Measurements from ENCODE around the gene RAB1B. TPM values are rescaled to one million over a fixed set of nuclear protein-coding genes. Genes with fewer than 3 reads are reported as not detected.

The RAB1B gene
- total RNA-seq, 2 experiments from 2014 or later, result 160 to 170 TPM

GRCh38 chr11:66227700-66228099, 40.7 kb upstream of the RAB1B start:
- CTCF ChIA-PET, result no interaction called here
- POLR2A ChIA-PET, result interaction anchor here (0.6 kb wide), 1 partner anchor 27 kb away, joined by 3 read pairs; no protein-coding TSS in a partner anchor
- peaks cover 17% of the 10 kb centered on the region for H3K36me3 Mint-ChIP-seq (ENCODE audit: low read depth)

GRCh38 chr11:66228521-66228920, 39.9 kb upstream of the RAB1B start:
- CTCF ChIA-PET, result no interaction called here
- POLR2A ChIA-PET, result no interaction called here

More at GRCh38 chr11:66227700-66228099, 40.7 kb upstream of the RAB1B start:
- no peaks in the 10 kb centered on the region for H3K27me3 Mint-ChIP-seq (ENCODE audit: low read depth)
- no peak overlapping the region for H3K4me3 Mint-ChIP-seq
- H3K27ac Mint-ChIP-seq, result no peak overlapping the region
- no peak for ATAC-seq
- no peaks in the 10 kb centered on the region for H3K9me3 Mint-ChIP-seq (ENCODE audit: insufficient read depth)
- no peak for DNase-seq
- peaks cover 13% of the 10 kb centered on the region for H3K4me1 Mint-ChIP-seq (ENCODE audit: low read depth)

GRCh38 chr11:66230156-66230555, 38.3 kb upstream of the RAB1B start:
- no peak for ATAC-seq
- H3K4me1 Mint-ChIP-seq (ENCODE audit: low read depth), result peaks cover 8% of the 10 kb centered on the region
- H3K36me3 Mint-ChIP-seq (ENCODE audit: low read depth), result peaks cover 29% of the 10 kb centered on the region
- ChIA-PET POLR2A (no interaction called here), CTCF (no interaction called here)
- no peak overlapping the region for H3K4me3 Mint-ChIP-seq
- DNase-seq, result no peak
- no peaks in the 10 kb centered on the region for H3K9me3 Mint-ChIP-seq (ENCODE audit: insufficient read depth)
- no peaks in the 10 kb centered on the region for H3K27me3 Mint-ChIP-seq (ENCODE audit: low read depth)
- H3K27ac Mint-ChIP-seq, result no peak overlapping the region

More at GRCh38 chr11:66228521-66228920, 39.9 kb upstream of the RAB1B start:
- DNase-seq (no peak), ATAC-seq (no peak)
- H3K27me3 Mint-ChIP-seq (ENCODE audit: low read depth), result no peaks in the 10 kb centered on the region
- no peak overlapping the region for H3K4me3 Mint-ChIP-seq
- no peaks in the 10 kb centered on the region for H3K9me3 Mint-ChIP-seq (ENCODE audit: insufficient read depth)
- peak overlapping the region; percentile 2 for H3K27ac Mint-ChIP-seq
- peaks cover 8% of the 10 kb centered on the region for H3K4me1 Mint-ChIP-seq (ENCODE audit: low read depth)
- peaks cover 22% of the 10 kb centered on the region for H3K36me3 Mint-ChIP-seq (ENCODE audit: low read depth)

- CTCF ChIA-PET, result no interaction called here
Observed at GRCh38 chr11:66230978-66231377, 37.5 kb upstream of the RAB1B start.

GRCh38 chr11:66231561-66231960, 36.9 kb upstream of the RAB1B start:
- H3K27me3 Mint-ChIP-seq (ENCODE audit: low read depth), result no peaks in the 10 kb centered on the region
- POLR2A ChIA-PET, result interaction anchor here (0.8 kb wide), 1 partner anchor 47 kb away, joined by 3 read pairs; no protein-coding TSS in a partner anchor
- H3K4me1 Mint-ChIP-seq (ENCODE audit: low read depth), result peaks cover 1% of the 10 kb centered on the region
- no peak for ATAC-seq
- CTCF ChIA-PET, result no interaction called here
- peaks cover 34% of the 10 kb centered on the region for H3K36me3 Mint-ChIP-seq (ENCODE audit: low read depth)
- H3K4me3 Mint-ChIP-seq, result no peak overlapping the region
- no peak overlapping the region for H3K27ac Mint-ChIP-seq
- no peak for DNase-seq
- H3K9me3 Mint-ChIP-seq (ENCODE audit: insufficient read depth), result no peaks in the 10 kb centered on the region

More at GRCh38 chr11:66230978-66231377, 37.5 kb upstream of the RAB1B start:
- H3K4me1 Mint-ChIP-seq (ENCODE audit: low read depth), result peaks cover 7% of the 10 kb centered on the region
- no peaks in the 10 kb centered on the region for H3K27me3 Mint-ChIP-seq (ENCODE audit: low read depth)
- H3K36me3 Mint-ChIP-seq (ENCODE audit: low read depth), result peaks cover 34% of the 10 kb centered on the region
- no peak overlapping the region for H3K4me3 Mint-ChIP-seq
- DNase-seq, result no peak
- POLR2A ChIA-PET, result interaction anchor here (0.8 kb wide), 1 partner anchor 47 kb away, joined by 3 read pairs; no protein-coding TSS in a partner anchor
- no peak overlapping the region for H3K27ac Mint-ChIP-seq
- H3K9me3 Mint-ChIP-seq (ENCODE audit: insufficient read depth), result no peaks in the 10 kb centered on the region
- no peak for ATAC-seq

- Mint-ChIP-seq H3K9me3 (ENCODE audit: insufficient read depth) (no peaks in the 10 kb centered on the region), H3K27me3 (ENCODE audit: low read depth) (no peaks in the 10 kb centered on the region), H3K4me3 (no peak overlapping the region), H3K36me3 (ENCODE audit: low read depth) (peaks cover 34% of the 10 kb centered on the region), H3K27ac (no peak overlapping the region), H3K4me1 (ENCODE audit: low read depth) (no peaks in the 10 kb centered on the region)
- DNase-seq, result no peak
- POLR2A ChIA-PET, result no interaction called here
- no peak for ATAC-seq
- CTCF ChIA-PET, result no interaction called here
Observed at GRCh38 chr11:66232769-66233168, 35.7 kb upstream of the RAB1B start.

GRCh38 chr11:66233301-66233700, 35.1 kb upstream of the RAB1B start:
- DNase-seq, result no peak
- no peak for ATAC-seq
- H3K4me3 Mint-ChIP-seq, result no peak overlapping the region
- POLR2A ChIA-PET, result no interaction called here
- no peaks in the 10 kb centered on the region for H3K4me1 Mint-ChIP-seq (ENCODE audit: low read depth)
- no peaks in the 10 kb centered on the region for H3K27me3 Mint-ChIP-seq (ENCODE audit: low read depth)
- CTCF ChIA-PET, result no interaction called here
- no peaks in the 10 kb centered on the region for H3K9me3 Mint-ChIP-seq (ENCODE audit: insufficient read depth)
- H3K36me3 Mint-ChIP-seq (ENCODE audit: low read depth), result peaks cover 34% of the 10 kb centered on the region
- no peak overlapping the region for H3K27ac Mint-ChIP-seq

- Mint-ChIP-seq H3K4me1 (ENCODE audit: low read depth) (peaks cover 4% of the 10 kb centered on the region), H3K27ac (peak overlapping the region; percentile 1), H3K36me3 (ENCODE audit: low read depth) (peaks cover 40% of the 10 kb centered on the region), H3K4me3 (no peak overlapping the region), H3K27me3 (ENCODE audit: low read depth) (no peaks in the 10 kb centered on the region), H3K9me3 (ENCODE audit: insufficient read depth) (no peaks in the 10 kb centered on the region)
- ChIA-PET POLR2A (no interaction called here), CTCF (interaction anchor here (3.8 kb wide), 1 partner anchor 13 kb away, joined by 14 read pairs; no protein-coding TSS in a partner anchor)
- ATAC-seq, result no peak
- no peak for DNase-seq
Observed at GRCh38 chr11:66235141-66235540, 33.3 kb upstream of the RAB1B start.

GRCh38 chr11:66237867-66238266, 30.6 kb upstream of the RAB1B start:
- CTCF ChIA-PET, result interaction anchor here (1.3 to 3.8 kb wide), 2 partner anchors 16 to 148 kb away, joined by 5 to 14 read pairs; no protein-coding TSS in a partner anchor
- Mint-ChIP-seq H3K4me1 (ENCODE audit: low read depth) (peaks cover 6% of the 10 kb centered on the region), H3K27ac (peak overlapping the region; percentile 55), H3K4me3 (no peak overlapping the region), H3K36me3 (ENCODE audit: low read depth) (peaks cover 45% of the 10 kb centered on the region), H3K9me3 (ENCODE audit: insufficient read depth) (no peaks in the 10 kb centered on the region), H3K27me3 (ENCODE audit: low read depth) (no peaks in the 10 kb centered on the region)
- ATAC-seq (no peak), DNase-seq (no peak)
- POLR2A ChIA-PET, result no interaction called here

- Mint-ChIP-seq H3K4me1 (ENCODE audit: low read depth) (peaks cover 12% of the 10 kb centered on the region), H3K27ac (peak overlapping the region; percentile 43), H3K27me3 (ENCODE audit: low read depth) (no peaks in the 10 kb centered on the region), H3K36me3 (ENCODE audit: low read depth) (peaks cover 40% of the 10 kb centered on the region), H3K4me3 (no peak overlapping the region), H3K9me3 (ENCODE audit: insufficient read depth) (no peaks in the 10 kb centered on the region)
- no peak for DNase-seq
- POLR2A ChIA-PET, result no interaction called here
- CTCF ChIA-PET, result interaction anchor here (1.2 kb wide), 1 partner anchor 170 kb away, joined by 3 read pairs; no protein-coding TSS in a partner anchor
- no peak for ATAC-seq
Observed at GRCh38 chr11:66238786-66239413, 29.5 kb upstream of the RAB1B start.

GRCh38 chr11:66239511-66239910, 28.9 kb upstream of the RAB1B start:
- Mint-ChIP-seq H3K9me3 (ENCODE audit: insufficient read depth) (no peaks in the 10 kb centered on the region), H3K36me3 (ENCODE audit: low read depth) (peaks cover 40% of the 10 kb centered on the region), H3K27ac (peak overlapping the region; percentile 18), H3K4me1 (ENCODE audit: low read depth) (peaks cover 18% of the 10 kb centered on the region), H3K27me3 (ENCODE audit: low read depth) (no peaks in the 10 kb centered on the region), H3K4me3 (no peak overlapping the region)
- CTCF ChIA-PET, result interaction anchor here (1.2 kb wide), 1 partner anchor 171 kb away, joined by 3 read pairs; no protein-coding TSS in a partner anchor
- DNase-seq, result no peak
- ATAC-seq, result no peak
- POLR2A ChIA-PET, result no interaction called here

GRCh38 chr11:66239998-66240780, 28.2 kb upstream of the RAB1B start:
- H3K4me3 Mint-ChIP-seq, result no peak overlapping the region
- H3K9me3 Mint-ChIP-seq (ENCODE audit: insufficient read depth), result no peaks in the 10 kb centered on the region
- H3K27me3 Mint-ChIP-seq (ENCODE audit: low read depth), result no peaks in the 10 kb centered on the region
- ATAC-seq (no peak), DNase-seq (no peak)
- H3K4me1 Mint-ChIP-seq (ENCODE audit: low read depth), result peaks cover 18% of the 10 kb centered on the region
- peaks cover 40% of the 10 kb centered on the region for H3K36me3 Mint-ChIP-seq (ENCODE audit: low read depth)
- CTCF ChIA-PET, result interaction anchor here (0.7 to 1.2 kb wide), 2 partner anchors 18 to 105 kb away, joined by 3 to 5 read pairs; no protein-coding TSS in a partner anchor
- peak overlapping the region; percentile 39 for H3K27ac Mint-ChIP-seq
- POLR2A ChIA-PET, result no interaction called here
